Stimulated activated naive CD4-positive, alpha-beta T cell (primary cell): Measurements from ENCODE around the gene AHR.
"Not testable (repeated sequence)": the region's sequence is repeated elsewhere in the genome, so short reads cannot be mapped to it uniquely, and the experiment has no call there.

ENCODE experiments used
- DNase-seq, 6 experiments: peaks; one replicate each; lab custom pipeline; 2025; lab: John Stamatoyannopoulos, UW

AHR gene

DNA sequence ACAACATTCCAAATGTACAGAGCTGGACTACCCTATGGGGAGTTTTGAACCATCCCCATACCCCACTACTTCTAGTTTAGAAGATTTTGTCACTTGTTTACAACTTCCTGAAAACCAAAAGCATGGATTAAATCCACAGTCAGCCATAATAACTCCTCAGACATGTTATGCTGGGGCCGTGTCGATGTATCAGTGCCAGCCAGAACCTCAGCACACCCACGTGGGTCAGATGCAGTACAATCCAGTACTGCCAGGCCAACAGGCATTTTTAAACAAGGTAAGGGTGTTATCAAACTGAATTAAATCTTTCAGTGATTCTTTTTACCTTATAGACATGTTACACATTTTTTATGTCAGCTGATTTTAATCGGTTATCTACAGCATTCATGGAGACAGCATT lies 41.5 kb downstream of the AHR start:
- DNase-seq, result no peak

- no peak for DNase-seq
Observed at GRCh38 chr7:17340655-17341054, 42.2 kb downstream of the AHR start.

- DNase-seq, result no peak
Observed at GRCh38 chr7:17342756-17343155, 44.3 kb downstream of the AHR start.

GRCh38 chr7:17347401-17347800 lies 48.9 kb downstream of the AHR start:
- DNase-seq, result no peak

GRCh38 chr7:17348932-17349331 lies 50.5 kb downstream of the AHR start:
- not testable (repeated sequence) for DNase-seq

GRCh38 chr7:17350321-17350720 lies 51.9 kb downstream of the AHR start:
- not testable (repeated sequence) for DNase-seq

DNA sequence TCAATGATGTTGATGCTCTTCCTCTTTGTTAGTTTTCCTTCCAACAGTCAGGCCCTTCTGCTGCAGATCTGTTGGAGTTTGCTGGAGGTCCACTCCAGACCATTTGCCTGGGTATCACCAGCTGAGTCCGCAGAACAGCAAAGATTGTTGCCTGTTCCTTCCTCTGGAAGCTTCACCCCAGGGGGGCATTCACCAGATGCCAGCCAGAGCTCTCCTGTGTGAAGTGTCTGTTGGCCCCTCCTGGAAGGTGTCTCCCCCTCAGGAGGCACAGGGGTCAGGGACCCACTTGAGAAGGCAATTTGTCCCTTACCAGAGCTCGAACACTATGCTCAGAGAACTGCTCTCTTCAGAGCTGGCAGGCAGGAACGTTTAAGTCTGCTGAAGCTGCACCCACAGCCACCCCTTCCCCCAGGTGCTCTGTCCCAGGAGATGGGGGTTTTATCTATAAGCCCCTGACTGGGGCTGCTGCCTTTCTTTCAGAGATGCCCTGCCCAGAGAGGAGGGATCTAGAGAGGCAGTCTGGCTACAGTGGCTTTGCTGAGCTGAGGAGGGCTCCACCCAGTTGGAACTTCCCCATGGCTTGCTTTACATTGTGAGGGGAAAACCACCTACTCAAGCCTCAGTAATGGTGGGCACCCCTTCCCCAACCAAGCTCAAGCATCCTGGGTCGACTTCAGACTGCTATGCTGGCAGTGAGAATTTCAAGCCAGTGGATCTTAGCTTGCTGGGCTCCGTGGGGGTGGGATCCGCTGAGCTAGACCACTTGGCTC lies 55.4 kb downstream of the AHR start:
- DNase-seq, result not testable (repeated sequence)

GRCh38 chr7:17354473-17354872 lies 56.0 kb downstream of the AHR start:
- DNase-seq, result no peak

DNA sequence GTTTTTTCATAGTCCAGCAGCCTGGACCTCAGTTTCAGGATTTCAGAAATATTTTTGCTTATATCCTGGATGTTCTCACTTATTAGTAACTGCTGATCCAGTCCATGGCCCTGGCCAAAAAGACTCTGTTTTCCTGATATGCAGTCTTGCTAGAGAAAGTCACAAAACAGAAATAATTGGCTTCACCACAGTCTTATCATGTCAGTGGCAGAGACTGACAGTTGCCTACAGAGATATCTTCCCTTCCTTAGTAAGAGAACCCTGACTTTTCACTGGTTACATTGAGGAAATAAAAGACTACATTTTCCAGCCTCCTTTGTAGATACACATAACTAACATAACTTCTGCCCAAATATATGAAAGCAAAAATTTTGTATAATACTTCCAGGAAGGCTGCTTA lies 56.6 kb downstream of the AHR start:
- DNase-seq, result no peak

GRCh38 chr7:17357952-17358351 lies 59.5 kb downstream of the AHR start:
- DNase-seq, result no peak

DNA sequence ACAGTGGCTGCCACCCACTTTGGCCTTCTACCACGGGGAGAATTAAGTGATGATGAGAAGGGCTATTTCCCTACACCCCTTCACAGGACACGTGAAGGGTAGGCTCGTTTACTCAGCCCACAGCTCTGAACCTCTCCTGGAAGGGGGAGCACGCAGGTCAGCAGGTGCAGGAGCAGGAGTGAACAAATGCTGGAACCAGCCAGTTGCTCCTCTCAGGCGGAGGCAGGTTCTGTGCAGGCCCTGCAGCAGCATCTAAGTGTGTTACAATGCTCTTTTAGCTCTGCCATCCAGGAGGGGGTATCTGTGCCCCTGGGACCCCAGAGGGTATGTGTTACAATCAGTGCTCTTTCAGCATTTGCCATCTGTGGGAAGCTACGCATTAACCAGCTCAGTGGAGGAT lies 61.2 kb downstream of the AHR start:
- no peak for DNase-seq

DNA sequence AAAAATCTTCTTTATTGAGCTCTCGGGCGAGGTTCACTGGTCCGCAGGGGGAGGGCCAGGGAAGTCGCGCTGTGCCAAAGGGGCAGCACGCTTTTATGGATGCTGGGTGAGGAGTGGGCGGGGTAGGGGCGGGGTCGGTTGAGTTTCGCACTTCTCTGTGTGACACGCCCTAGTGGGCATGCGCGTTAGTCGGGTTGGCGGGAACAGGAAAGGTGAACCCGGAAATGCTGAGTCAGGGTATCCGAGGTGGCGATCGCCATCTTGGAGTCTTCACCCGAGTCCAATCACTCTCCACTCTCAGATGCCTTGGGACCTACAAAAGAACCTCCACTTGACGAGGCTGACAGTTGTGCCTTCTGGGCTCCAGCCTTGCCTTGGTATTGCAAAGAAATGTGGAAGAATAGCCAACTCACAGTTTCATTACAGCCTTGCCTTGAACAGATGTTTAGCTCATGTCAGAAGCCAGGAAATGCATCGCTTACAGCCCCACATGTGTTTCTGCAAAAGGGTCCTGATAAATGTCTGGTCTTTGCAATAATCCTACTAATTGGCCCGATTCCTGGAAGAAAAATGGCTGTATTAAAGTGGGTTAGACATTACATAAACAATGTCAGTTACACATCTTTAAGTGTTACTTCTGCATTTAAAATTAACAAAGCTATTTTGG lies 64.1 kb downstream of the AHR start:
- DNase-seq, result no peak

- DNase-seq, result no peak
Observed at GRCh38 chr7:17364671-17365070, 66.2 kb downstream of the AHR start.

DNA sequence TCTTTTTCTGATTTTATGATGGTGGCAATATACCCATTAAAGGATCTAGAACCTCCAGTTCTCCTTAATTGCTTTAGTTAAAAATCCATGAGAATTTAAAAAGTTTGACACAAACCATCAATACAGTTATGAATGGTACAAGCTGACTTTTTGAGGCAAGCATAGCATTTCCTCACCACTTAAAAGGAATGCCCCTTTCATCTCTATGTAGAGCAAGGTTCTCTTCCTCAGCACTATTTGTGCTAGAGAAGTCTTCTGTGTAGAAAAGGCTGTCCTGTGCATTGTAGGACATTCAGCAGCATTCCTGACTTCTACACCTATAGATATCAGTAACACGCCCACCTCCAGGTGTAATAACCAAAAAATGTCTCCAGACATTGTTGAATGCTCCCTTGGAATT lies 67.3 kb downstream of the AHR start:
- DNase-seq, result peak in 2 of 6 experiments; percentile 1 to 5

GRCh38 chr7:17367502-17367901 lies 69.0 kb downstream of the AHR start:
- DNase-seq, result no peak

GRCh38 chr7:17368856-17369524 lies 70.5 kb downstream of the AHR start:
- DNase-seq, result no peak

- no peak for DNase-seq
Observed at GRCh38 chr7:17369691-17370426, 71.4 kb downstream of the AHR start.

GRCh38 chr7:17370901-17371585 lies 72.6 kb downstream of the AHR start:
- no peak for DNase-seq

DNA sequence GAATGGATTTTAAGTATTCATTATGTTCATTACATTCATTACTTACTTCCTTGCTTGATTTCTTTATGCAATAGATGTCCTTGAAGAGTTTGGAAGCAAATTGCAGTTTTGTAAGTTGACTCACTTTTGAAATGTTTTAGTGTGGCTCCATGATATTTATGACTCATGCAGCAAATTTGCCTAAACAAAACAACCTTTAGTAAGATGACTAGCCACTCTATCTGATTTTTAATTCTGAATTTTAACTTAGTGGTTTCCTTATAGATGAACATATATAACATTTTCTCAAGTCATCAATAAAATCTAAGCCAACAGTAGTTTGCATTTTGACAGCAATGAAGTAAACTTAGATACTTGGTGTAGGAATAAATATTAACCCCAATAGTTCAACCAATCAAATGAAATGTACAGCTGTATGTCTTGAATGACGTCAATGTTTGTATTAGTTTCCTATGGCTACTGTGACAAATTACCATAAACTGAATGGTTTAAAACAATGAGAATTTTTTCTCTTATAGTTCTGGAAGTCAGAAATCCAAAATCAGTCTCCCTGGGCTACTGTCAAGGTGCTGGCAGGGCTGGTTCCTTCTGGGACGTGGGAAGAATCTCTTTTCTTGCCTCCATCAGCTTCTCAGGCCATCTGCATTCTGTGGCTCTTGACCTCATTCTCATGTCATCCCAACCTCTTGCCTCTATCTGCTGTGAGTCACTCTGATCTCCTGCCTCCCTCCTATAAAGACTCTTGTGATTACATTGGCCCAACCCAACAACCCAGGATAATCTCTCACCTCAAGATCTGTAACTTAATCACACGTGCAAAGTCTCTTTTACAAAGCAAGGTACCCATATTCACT lies 73.4 kb downstream of the AHR start:
- DNase-seq, result no peak

DNA sequence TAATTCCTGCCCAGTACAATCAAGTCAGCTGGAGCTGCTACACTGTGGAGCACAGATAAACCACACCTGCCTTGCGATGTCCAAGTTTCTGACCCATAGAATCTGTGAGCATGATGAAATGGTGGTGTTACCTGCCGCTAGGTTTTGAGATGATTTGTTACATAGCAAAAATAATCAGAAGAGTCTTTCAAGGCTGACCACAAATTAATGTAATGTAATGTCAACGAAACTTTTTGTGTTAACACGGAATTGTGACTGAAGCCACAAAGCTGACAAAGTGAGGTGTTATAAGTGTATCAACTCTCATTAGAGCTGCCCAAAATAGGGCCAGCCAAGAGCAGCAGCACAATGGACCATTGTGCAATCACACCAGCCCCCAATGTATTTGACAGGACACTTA lies 75.7 kb downstream of the AHR start:
- DNase-seq, result no peak

- no peak for DNase-seq
Observed at GRCh38 chr7:17374654-17375053, 76.2 kb downstream of the AHR start.
